RWPE1 (cell line): ENCODE measurements around the gene MAML1.
A peak's percentile ranks its signal among the peaks of the same experiment; 100 is the strongest.

Source experiments
- CTCF ChIA-PET: fragments of 350-600 bp; sonication (Branson Sonifier 250); formaldehyde crosslinking; extraction: SDS; loops from one replicate; lab custom pipeline; 2021; lab: Yijun Ruan, JAX
- POLR2A ChIA-PET: fragments of 400-600 bp; formaldehyde crosslinking; extraction: SDS; loops from one replicate; lab custom pipeline; 2020; ENCODE audit warnings: antibody characterized with exemption; ENCODE audit not compliant: low non-redundant PET; lab: Yijun Ruan, JAX
- DNase-seq: peaks from one replicate; pipeline ENCODE4 v3.0.0; 2012; ENCODE audit warnings: low spot score
- H3K27ac ChIP-seq: fragments of 450-650 bp; 2 replicates; pipeline ENCODE4 v1.5.1; 2017
- CTCF ChIP-seq: fragments of 450-650 bp; conservative IDR thresholded peaks from 2 replicates; pipeline ENCODE4 v1.5.1; 2017; ENCODE audit warnings: low read depth, mild to moderate bottlenecking

Gene MAML1

GRCh38 chr5:179777456-179777855, 44.8 kb downstream of the MAML1 start:
- POLR2A ChIA-PET, result no interaction called here
- no peak for TF ChIP-seq CTCF
- CTCF ChIA-PET, result interaction anchor here (0.7 to 1.5 kb wide), 2 partner anchors 14 to 27 kb away, joined by 3 to 11 read pairs; no protein-coding TSS in a partner anchor
- DNase-seq, result no peak
- no peak overlapping the region for H3K27ac ChIP-seq

GRCh38 chr5:179777909-179778308, 45.3 kb downstream of the MAML1 start:
- DNase-seq, result no peak
- CTCF ChIA-PET, result interaction anchor here (0.7 to 1.5 kb wide), 2 partner anchors 15 to 28 kb away, joined by 3 to 11 read pairs; no protein-coding TSS in a partner anchor
- no peak for TF ChIP-seq CTCF
- H3K27ac ChIP-seq, result no peak overlapping the region
- POLR2A ChIA-PET, result no interaction called here

- CTCF ChIA-PET, result no interaction called here
- DNase-seq, result no peak
- no peak overlapping the region for H3K27ac ChIP-seq
- TF ChIP-seq CTCF, result no peak
- POLR2A ChIA-PET, result no interaction called here
These were observed 46.0 kb downstream of the MAML1 start for GRCh38 chr5:179778591-179778990.

GRCh38 chr5:179779826-179780225, 47.2 kb downstream of the MAML1 start:
- DNase-seq, result no peak
- H3K27ac ChIP-seq, result peak overlapping the region; percentile 3; the same call in 1 of the 2 replicates
- CTCF ChIA-PET, result interaction anchor here (0.5 to 1.4 kb wide), 4 partner anchors 9 to 172 kb away, joined by 3 to 9 read pairs (median 4); no protein-coding TSS in a partner anchor
- no peak for TF ChIP-seq CTCF
- POLR2A ChIA-PET, result no interaction called here

GRCh38 chr5:179780362-179780761, 47.7 kb downstream of the MAML1 start:
- no peak for TF ChIP-seq CTCF
- ChIA-PET POLR2A (no interaction called here), CTCF (interaction anchor here (1.0 to 1.4 kb wide), 3 partner anchors 9 to 18 kb away, joined by 3 to 9 read pairs (median 6); no protein-coding TSS in a partner anchor)

GRCh38 chr5:179781846-179782245, 49.2 kb downstream of the MAML1 start:
- no peak for TF ChIP-seq CTCF
- CTCF ChIA-PET, result interaction anchor here (0.6 kb wide), 1 partner anchor 158 kb away, joined by 4 read pairs; the partner anchor contains the start of gene HNRNPH1
- H3K27ac ChIP-seq, result no peak overlapping the region; the same call in 1 of the 2 replicates
- no peak for DNase-seq
- POLR2A ChIA-PET, result no interaction called here

More at GRCh38 chr5:179780362-179780761, 47.7 kb downstream of the MAML1 start:
- DNase-seq, result no peak
- H3K27ac ChIP-seq, result 0 out of 2 replicates have a peak overlapping the region, but pooled peaks have one; percentile 3
